ENCODE data around the gene BPI.
"Not testable (repeated sequence)": the region's sequence is repeated elsewhere in the genome, so short reads cannot be mapped to it uniquely, and the experiment has no call there.

The BPI gene

DNA sequence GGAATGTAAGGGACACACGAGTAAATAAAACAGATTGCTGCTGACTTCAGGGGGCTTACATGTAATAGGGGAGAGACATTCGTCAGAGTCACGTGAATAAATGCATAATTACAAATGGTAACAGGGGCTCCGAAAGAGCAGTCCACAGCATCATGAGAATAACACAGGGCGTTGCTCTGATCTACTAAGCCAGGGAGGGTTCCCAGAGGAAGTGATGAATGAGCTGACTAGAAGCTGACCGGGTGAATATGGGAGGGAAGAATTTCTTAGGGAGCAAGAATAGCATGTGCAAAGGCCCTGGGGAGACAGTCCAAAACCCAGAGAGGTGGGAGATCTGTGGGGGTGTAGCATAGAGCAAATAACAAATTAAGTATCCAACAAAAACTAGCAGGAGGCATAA lies 2.4 kb downstream of the BPI start:
- Histone ChIP-seq H3K9me3 (ENCODE audit: insufficient read depth, low read depth, low read length) (no peaks in the 10 kb centered on the region), H3K27ac (ENCODE audit: low read depth, low read length) (no peak overlapping the region), H3K4me3 (ENCODE audit: low read length) (no peak overlapping the region), H3K4me1 (ENCODE audit: insufficient read depth, low read length) (no peaks in the 10 kb centered on the region), H3K27me3 (ENCODE audit: insufficient read depth, low read length) (no peaks in the 10 kb centered on the region), H3K9ac (ENCODE audit: low read depth, low read length) (no peak overlapping the region), H3K36me3 (ENCODE audit: insufficient read depth, low read length) (no peaks in the 10 kb centered on the region)
- WGBS: 88% methylated on average over 6 of the region's 6 CpGs

DNA sequence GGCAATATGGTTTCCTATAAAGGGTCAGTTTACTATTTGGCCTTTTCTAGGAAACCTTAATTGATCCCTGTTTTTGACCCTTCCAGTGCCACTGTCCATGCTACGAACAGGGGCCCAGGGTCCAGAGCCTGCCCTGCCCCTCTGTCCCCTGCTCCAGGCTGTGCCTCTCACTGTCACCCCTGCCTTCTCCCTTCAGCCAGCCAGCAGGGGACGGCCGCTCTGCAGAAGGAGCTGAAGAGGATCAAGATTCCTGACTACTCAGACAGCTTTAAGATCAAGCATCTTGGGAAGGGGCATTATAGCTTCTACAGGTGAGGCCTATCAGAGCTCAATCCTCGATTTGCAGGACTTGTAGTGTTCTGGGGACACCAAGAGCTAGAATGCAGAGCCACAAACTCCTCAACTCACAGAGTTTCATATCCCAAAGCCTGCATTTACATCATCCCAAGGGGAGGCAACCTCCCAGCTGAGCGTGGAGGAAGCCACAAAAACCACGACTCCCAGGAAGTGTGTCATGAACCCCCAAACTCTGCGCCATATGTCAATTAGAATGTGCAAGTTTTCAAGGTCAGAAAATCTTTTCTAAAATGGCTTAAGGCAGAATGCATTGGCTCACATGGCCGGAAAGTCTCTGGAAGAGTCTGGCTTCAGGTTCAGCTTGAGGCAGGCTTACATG lies 3.6 kb downstream of the BPI start:
- H3K9ac ChIP-seq (ENCODE audit: low read depth, low read length): no peak overlapping the region
- WGBS: 87% methylated on average over 8 of the region's 8 CpGs
- no peaks in the 10 kb centered on the region for H3K4me1 ChIP-seq (ENCODE audit: insufficient read depth, low read length)
- H3K27me3 ChIP-seq (ENCODE audit: insufficient read depth, low read length): no peaks in the 10 kb centered on the region
- H3K36me3 ChIP-seq (ENCODE audit: insufficient read depth, low read length): no peaks in the 10 kb centered on the region
- H3K4me3 ChIP-seq (ENCODE audit: low read length): no peak overlapping the region
- no peak overlapping the region for H3K27ac ChIP-seq (ENCODE audit: low read depth, low read length)
- no peaks in the 10 kb centered on the region for H3K9me3 ChIP-seq (ENCODE audit: insufficient read depth, low read depth, low read length)

DNA sequence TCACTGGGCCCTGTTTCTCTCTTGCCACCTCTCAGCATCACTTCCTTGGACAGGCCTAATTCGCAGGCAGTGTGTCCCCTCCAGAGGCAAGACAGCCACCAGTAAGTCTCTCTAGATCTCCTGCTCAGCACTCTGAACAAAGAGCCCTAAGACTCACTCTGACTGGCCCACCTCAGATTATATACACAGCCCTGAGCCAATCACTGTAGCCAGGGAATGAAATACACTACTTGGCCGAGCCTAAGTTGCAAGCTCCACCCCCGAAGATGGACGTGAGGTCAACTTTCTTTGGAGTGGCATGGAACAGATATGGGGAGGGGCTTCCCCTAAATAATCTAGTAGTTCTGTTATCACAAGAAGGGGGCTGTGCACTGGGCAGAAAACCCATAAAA lies 4.1 kb downstream of the BPI start:
- Histone ChIP-seq H3K9ac (ENCODE audit: low read depth, low read length) (no peak overlapping the region), H3K4me3 (ENCODE audit: low read length) (no peak overlapping the region), H3K9me3 (ENCODE audit: insufficient read depth, low read depth, low read length) (no peaks in the 10 kb centered on the region), H3K4me1 (ENCODE audit: insufficient read depth, low read length) (no peaks in the 10 kb centered on the region), H3K27ac (ENCODE audit: low read depth, low read length) (no peak overlapping the region), H3K36me3 (ENCODE audit: insufficient read depth, low read length) (no peaks in the 10 kb centered on the region), H3K27me3 (ENCODE audit: insufficient read depth, low read length) (no peaks in the 10 kb centered on the region)
- 88% methylated on average over 4 of the region's 4 CpGs for whole genome bisulfite sequencing

DNA sequence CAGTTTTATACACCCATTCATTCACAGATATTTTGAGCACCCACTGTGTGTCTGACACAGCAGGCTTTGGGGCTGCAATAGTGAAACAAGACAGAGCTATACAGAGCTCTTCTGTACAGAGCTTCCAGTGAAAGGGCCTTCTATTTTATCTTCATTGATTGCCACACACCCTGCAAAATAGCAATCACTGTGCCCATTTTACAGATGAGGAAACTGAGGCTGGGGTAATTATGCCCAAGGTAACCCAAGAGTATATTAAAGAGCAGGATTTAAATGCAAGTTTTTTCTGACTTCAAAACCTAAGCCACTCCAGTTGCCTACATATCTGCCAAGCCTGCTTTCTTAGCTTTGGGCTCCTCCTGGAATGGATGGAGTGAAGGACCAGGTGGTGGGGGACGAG lies 4.5 kb downstream of the BPI start:
- H3K9me3 ChIP-seq (ENCODE audit: insufficient read depth, low read depth, low read length): no peaks in the 10 kb centered on the region
- no peak overlapping the region for H3K9ac ChIP-seq (ENCODE audit: low read depth, low read length)
- H3K36me3 ChIP-seq (ENCODE audit: insufficient read depth, low read length): no peaks in the 10 kb centered on the region
- H3K27ac ChIP-seq (ENCODE audit: low read depth, low read length): no peak overlapping the region
- 80% methylated on average over 1 of the region's 1 CpG for WGBS
- H3K4me3 ChIP-seq (ENCODE audit: low read length): no peak overlapping the region
- H3K4me1 ChIP-seq (ENCODE audit: insufficient read depth, low read length): no peaks in the 10 kb centered on the region
- no peaks in the 10 kb centered on the region for H3K27me3 ChIP-seq (ENCODE audit: insufficient read depth, low read length)

DNA sequence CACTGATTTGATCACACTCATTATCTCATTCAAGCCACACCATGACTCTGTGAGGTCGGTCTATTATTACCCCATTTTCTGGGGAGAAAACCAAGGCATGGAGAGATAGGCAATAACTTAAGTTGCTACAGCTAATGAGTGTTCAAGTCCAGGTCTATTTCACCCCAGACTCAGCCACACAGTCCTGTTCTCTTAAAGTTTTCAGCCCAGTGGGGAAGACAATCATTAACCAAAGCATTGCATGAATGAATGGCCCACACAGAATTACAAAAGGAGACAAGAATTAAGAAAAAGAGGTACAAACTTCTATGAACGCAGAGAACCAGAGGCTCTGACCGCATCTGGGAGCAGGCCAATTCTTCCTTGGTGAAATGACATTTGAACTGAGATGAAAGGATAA lies 7.1 kb downstream of the BPI start:
- Histone ChIP-seq H3K27ac (ENCODE audit: low read depth, low read length) (no peak overlapping the region), H3K9ac (ENCODE audit: low read depth, low read length) (no peak overlapping the region)
- 90% methylated on average over 3 of the region's 3 CpGs for WGBS

DNA sequence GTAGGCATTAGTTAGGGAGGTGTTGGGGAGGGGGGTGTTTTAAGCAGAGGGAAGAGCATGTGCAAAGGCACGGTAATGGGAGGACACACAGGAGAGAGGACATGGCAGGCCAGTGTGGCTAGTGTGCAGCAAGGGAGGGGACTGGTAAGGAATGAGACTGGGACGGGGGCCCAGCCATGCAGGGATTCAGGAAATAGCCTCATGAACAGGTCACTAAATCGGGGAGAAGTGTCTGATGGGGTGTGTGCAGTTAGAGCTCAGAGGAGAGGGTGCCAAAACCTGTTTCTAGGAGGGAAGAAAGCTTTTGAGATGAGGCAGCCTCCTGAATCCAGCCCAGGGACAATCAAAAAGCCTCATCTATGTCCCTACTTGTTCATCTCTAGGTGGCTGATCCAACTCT lies 7.5 kb downstream of the BPI start:
- H3K27ac ChIP-seq (ENCODE audit: low read depth, low read length): no peak overlapping the region
- H3K27me3 ChIP-seq (ENCODE audit: insufficient read depth, low read length): no peaks in the 10 kb centered on the region
- no peak overlapping the region for H3K9ac ChIP-seq (ENCODE audit: low read depth, low read length)
- H3K4me3 ChIP-seq (ENCODE audit: low read length): no peak overlapping the region
- H3K36me3 ChIP-seq (ENCODE audit: insufficient read depth, low read length): no peaks in the 10 kb centered on the region
- H3K4me1 ChIP-seq (ENCODE audit: insufficient read depth, low read length): no peaks in the 10 kb centered on the region
- WGBS: 82% methylated on average over 3 of the region's 3 CpGs
- no peaks in the 10 kb centered on the region for H3K9me3 ChIP-seq (ENCODE audit: insufficient read depth, low read depth, low read length)

More for the DNA sequence above, 7.1 kb downstream of the BPI start:
- Histone ChIP-seq H3K36me3 (ENCODE audit: insufficient read depth, low read length) (no peaks in the 10 kb centered on the region), H3K9me3 (ENCODE audit: insufficient read depth, low read depth, low read length) (no peaks in the 10 kb centered on the region), H3K4me1 (ENCODE audit: insufficient read depth, low read length) (no peaks in the 10 kb centered on the region), H3K27me3 (ENCODE audit: insufficient read depth, low read length) (no peaks in the 10 kb centered on the region), H3K4me3 (ENCODE audit: low read length) (no peak overlapping the region)

DNA sequence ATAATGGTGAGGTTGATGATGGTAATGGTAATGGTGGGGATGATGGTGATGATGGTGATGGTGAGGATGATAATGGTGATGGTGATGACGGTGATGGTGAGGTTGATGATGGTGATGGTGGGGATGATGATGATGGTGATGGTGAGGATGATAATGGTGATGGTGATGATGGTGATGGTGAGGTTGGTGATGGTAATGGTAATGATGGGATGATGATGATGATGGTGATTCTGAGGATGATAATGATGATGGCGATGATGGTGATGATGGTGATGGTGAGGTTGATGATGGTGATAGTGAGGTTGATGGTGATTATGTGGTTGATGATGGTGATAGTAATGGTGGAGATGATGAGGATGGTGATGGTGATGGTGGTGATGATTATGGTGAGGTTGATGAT lies 9.7 kb downstream of the BPI start:
- Histone ChIP-seq H3K9me3 (ENCODE audit: insufficient read depth, low read depth, low read length) (no peaks in the 10 kb centered on the region), H3K9ac (ENCODE audit: low read depth, low read length) (no peak overlapping the region), H3K36me3 (ENCODE audit: insufficient read depth, low read length) (no peaks in the 10 kb centered on the region), H3K4me1 (ENCODE audit: insufficient read depth, low read length) (no peaks in the 10 kb centered on the region), H3K27me3 (ENCODE audit: insufficient read depth, low read length) (no peaks in the 10 kb centered on the region), H3K27ac (ENCODE audit: low read depth, low read length) (no peak overlapping the region), H3K4me3 (ENCODE audit: low read length) (no peak overlapping the region)
- 94% methylated on average over 2 of the region's 2 CpGs for WGBS

DNA sequence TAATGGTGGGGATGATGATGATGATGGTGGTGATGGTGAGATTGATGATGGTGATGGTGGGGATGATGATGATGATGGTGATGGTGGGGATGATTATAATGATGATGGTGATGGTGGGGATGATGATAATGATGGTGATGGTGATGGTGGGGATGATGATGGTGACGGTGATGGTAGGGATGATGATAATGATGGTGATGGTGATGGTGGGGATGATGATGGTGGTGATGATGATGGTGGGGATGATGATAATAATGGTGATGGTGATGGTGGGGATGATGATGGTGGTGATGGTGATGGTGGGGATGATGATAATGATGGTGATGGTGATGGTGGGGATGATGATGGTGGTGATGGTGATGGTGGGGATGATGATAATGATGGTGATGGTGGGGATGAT lies 10.4 kb downstream of the BPI start:
- H3K36me3 ChIP-seq (ENCODE audit: insufficient read depth, low read length); H3K9ac ChIP-seq (ENCODE audit: low read depth, low read length); H3K4me1 ChIP-seq (ENCODE audit: insufficient read depth, low read length); H3K4me3 ChIP-seq (ENCODE audit: low read length); H3K9me3 ChIP-seq (ENCODE audit: insufficient read depth, low read depth, low read length); H3K27ac ChIP-seq (ENCODE audit: low read depth, low read length); H3K27me3 ChIP-seq (ENCODE audit: insufficient read depth, low read length): not testable (repeated sequence)
- 91% methylated on average over 1 of the region's 1 CpG for WGBS

DNA sequence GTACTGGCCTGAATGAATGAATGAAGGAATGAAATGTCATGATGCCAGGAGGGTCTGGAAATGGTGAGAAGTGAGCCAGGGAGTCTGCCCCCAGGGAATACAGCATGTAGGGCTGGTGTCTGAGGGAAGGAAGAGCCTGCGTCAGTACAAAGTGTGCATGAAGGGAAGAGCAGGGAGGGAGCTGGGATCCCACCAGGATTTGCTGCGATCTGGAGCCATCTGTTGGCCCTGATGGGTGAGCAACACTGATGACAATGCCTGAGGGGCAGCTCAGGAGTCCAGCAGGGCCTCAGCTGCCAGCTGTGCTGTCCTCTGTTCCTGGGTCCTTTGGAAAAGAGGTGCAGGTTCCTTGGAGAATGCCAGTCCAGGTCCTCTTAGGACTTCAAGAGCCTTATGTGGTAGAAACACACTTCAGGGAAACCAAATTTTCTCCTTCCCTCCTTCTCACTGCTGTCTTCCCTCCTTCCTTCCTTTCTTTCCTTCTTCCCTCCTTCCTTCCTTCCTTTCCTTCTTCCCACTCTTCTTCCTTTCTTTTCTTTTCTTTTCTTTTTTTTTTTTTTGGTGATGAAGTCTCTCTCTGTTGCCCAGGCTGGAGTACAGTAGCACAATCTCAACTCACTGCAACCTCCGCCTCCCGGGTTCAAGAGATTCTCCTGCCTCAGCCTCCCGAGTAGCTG lies 11.5 kb downstream of the BPI start:
- H3K4me1 ChIP-seq (ENCODE audit: insufficient read depth, low read length): no peaks in the 10 kb centered on the region
- H3K4me3 ChIP-seq (ENCODE audit: low read length): no peak overlapping the region
- H3K9me3 ChIP-seq (ENCODE audit: insufficient read depth, low read depth, low read length): no peaks in the 10 kb centered on the region
- no peak overlapping the region for H3K27ac ChIP-seq (ENCODE audit: low read depth, low read length)
- WGBS: 76% methylated on average over 5 of the region's 5 CpGs
- no peak overlapping the region for H3K9ac ChIP-seq (ENCODE audit: low read depth, low read length)
- H3K27me3 ChIP-seq (ENCODE audit: insufficient read depth, low read length): no peaks in the 10 kb centered on the region
- H3K36me3 ChIP-seq (ENCODE audit: insufficient read depth, low read length): no peaks in the 10 kb centered on the region

DNA sequence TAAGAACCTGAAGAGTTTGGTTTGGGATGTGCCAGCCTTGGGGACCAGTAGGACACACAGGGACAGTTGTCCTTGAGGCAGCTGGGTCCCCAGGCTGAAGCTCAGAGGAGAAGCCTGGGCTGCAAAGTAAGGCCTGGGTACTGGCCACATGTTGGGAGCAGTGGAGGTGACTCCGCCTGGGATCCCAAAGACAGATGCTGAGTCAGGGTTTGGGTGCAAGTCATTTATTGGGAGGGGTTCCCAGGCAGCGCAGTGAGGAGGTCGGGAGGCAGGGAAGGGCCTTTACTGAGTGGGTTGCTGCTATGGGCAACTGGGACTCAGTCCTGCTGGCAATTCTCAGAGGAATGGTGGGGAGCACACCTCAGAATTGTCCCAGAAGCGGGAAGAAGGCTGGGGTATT lies 12.4 kb downstream of the BPI start:
- 84% methylated on average over 4 of the region's 4 CpGs for WGBS
- no peaks in the 10 kb centered on the region for H3K36me3 ChIP-seq (ENCODE audit: insufficient read depth, low read length)

DNA sequence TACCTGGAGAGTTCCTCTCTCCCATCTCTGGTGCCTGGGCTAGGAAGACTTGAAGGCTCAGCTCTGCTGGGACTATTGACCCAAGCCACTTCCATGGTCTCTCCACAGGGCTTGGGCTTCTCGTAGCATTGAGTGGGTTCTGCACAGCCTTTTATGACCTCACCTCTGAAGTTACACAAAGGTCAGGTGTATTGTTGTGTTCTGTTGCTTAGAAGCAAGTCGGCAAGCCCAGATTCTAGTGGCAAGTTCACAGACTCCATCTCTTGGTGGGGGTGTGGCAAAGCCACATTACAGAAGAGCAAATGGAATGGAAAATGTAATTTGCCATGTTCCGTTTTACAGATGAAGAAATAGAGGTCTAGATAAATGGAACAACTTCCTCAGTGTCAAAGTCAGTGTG lies 13.5 kb downstream of the BPI start:
- WGBS: 94% methylated on average over 3 of the region's 3 CpGs
- no peak overlapping the region for H3K9ac ChIP-seq (ENCODE audit: low read depth, low read length)

More for the DNA sequence above, 12.4 kb downstream of the BPI start:
- H3K4me3 ChIP-seq (ENCODE audit: low read length): no peak overlapping the region
- H3K9ac ChIP-seq (ENCODE audit: low read depth, low read length): no peak overlapping the region
- H3K27me3 ChIP-seq (ENCODE audit: insufficient read depth, low read length): no peaks in the 10 kb centered on the region
- H3K9me3 ChIP-seq (ENCODE audit: insufficient read depth, low read depth, low read length): no peaks in the 10 kb centered on the region
- H3K27ac ChIP-seq (ENCODE audit: low read depth, low read length): no peak overlapping the region
- no peaks in the 10 kb centered on the region for H3K4me1 ChIP-seq (ENCODE audit: insufficient read depth, low read length)

DNA sequence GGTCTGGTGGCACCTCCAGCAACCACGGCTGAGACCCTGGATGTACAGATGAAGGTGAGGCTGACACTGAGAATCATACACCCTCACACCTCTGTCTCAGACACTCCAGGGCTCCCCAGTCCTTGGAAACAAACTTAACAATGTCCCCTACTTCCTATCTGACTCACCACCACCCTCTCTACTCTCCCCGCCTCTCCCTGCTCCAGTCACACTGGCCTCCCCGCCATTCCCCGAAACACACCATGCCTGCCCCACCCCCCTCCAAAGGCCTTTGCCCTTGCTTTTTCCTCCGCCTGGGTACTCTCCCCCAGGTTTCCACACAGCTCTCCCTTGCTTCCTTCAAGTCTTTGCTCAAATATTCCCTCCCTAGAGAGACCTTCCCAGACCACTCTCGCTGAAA lies 16.3 kb downstream of the BPI start:
- WGBS: 73% methylated on average over 6 of the region's 6 CpGs
- no peaks in the 10 kb centered on the region for H3K4me1 ChIP-seq (ENCODE audit: insufficient read depth, low read length)
- H3K36me3 ChIP-seq (ENCODE audit: insufficient read depth, low read length): no peaks in the 10 kb centered on the region
- no peak overlapping the region for H3K9ac ChIP-seq (ENCODE audit: low read depth, low read length)
- H3K27ac ChIP-seq (ENCODE audit: low read depth, low read length): no peak overlapping the region
- H3K9me3 ChIP-seq (ENCODE audit: insufficient read depth, low read depth, low read length): no peaks in the 10 kb centered on the region
- H3K27me3 ChIP-seq (ENCODE audit: insufficient read depth, low read length): no peaks in the 10 kb centered on the region
- no peak overlapping the region for H3K4me3 ChIP-seq (ENCODE audit: low read length)

More for the DNA sequence above, 13.5 kb downstream of the BPI start:
- H3K36me3 ChIP-seq (ENCODE audit: insufficient read depth, low read length): no peaks in the 10 kb centered on the region
- no peaks in the 10 kb centered on the region for H3K27me3 ChIP-seq (ENCODE audit: insufficient read depth, low read length)
- H3K4me3 ChIP-seq (ENCODE audit: low read length): no peak overlapping the region
- H3K4me1 ChIP-seq (ENCODE audit: insufficient read depth, low read length): no peaks in the 10 kb centered on the region
- H3K27ac ChIP-seq (ENCODE audit: low read depth, low read length): no peak overlapping the region
- no peaks in the 10 kb centered on the region for H3K9me3 ChIP-seq (ENCODE audit: insufficient read depth, low read depth, low read length)

Data from HUES64 (cell line).